GM12892 (cell line): ENCODE data around the gene SLC6A2.

Source experiments
- DNase-seq: peaks from one replicate; pipeline ENCODE4 v3.0.0; 2011; ENCODE audit not compliant: insufficient read length
- FAIRE-seq: peaks from 2 replicates; lab custom pipeline; 2011; peaks lifted over from hg19 to GRCh38; lab: Jason Lieb, UNC
- POLR2A ChIP-seq: IDR thresholded peaks from 2 replicates; pipeline ENCODE4 v1.6.1; 2011; ENCODE audit warnings: low read depth, low read length, control low read depth
- POLR2AphosphoS5 ChIP-seq: IDR thresholded peaks from 2 replicates; pipeline ENCODE4 v1.6.1; 2011; ENCODE audit warnings: low read depth, low read length, control low read depth
- TAF1 ChIP-seq: IDR thresholded peaks from 2 replicates; pipeline ENCODE4 v1.6.1; 2011; ENCODE audit warnings: low read depth, mild to moderate bottlenecking, control low read depth, low read length, borderline replicate concordance

SLC6A2 gene

DNA sequence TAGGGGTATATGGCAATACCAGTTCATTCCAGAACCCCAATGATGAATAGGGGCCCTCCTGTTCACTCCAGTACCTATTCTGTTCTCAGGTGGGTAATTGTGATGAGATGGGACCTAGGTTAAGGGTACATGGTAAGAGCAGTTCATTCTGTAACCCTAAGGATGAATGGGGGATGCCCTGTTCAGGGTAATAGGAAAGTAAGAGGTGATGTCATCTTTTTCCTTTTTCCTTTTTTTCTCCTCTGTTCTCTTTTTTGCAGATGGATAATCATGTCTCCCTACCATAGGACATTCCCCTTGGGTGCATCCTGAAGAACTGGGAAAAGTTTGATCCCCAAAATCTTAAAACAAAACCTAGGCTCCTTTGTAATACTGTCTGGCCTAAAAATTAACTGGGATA is 25.0 kb upstream of the SLC6A2 start:
- FAIRE-seq (no peak), DNase-seq (no peak)
- no peak for TF ChIP-seq POLR2A
- no peak for TF ChIP-seq TAF1
- no peak for TF ChIP-seq POLR2AphosphoS5

DNA sequence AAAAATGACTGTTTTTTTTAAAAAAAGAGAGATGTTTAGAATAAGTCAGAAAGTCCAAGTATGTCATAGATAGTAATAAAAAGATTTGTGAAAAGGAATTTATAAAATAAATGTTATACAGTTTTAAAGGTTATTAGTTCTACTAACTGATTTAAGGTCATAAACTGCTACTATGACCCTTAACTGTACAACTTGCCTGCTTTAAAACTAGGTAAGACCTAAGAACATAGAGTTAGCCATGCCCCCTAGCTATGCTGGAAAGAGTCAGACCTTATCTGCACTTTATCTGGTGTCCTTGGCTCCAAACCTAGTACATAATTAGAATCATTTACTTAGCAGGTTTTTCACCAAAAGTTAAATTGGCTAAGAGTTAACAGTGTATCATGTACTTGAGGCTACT is 23.5 kb upstream of the SLC6A2 start:
- DNase-seq = no peak
- FAIRE-seq = no peak
- no peak for TF ChIP-seq POLR2A
- TF ChIP-seq POLR2AphosphoS5 = no peak
- TF ChIP-seq TAF1 = no peak

DNA sequence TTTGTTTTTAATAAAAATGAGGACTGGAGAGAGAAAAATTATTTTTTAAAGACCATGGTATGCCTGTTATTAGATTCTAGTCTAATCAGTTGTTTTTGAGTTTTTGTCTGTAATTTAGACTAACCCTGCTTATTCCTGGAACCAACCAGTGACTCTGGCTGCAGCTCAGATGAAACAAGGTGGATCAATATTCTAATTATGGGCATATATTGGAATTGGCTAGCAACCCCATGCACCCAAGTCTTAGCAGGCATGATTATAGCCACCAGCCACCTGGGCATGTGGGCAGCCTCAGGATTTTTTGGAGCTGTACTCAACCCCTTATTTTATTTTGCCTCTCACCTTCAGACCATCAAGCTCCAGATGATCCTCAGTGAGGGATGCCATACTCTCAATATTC is 21.6 kb upstream of the SLC6A2 start:
- no peak for DNase-seq
- FAIRE-seq = no peak
- TF ChIP-seq POLR2A (no peak), TAF1 (no peak), POLR2AphosphoS5 (no peak)

DNA sequence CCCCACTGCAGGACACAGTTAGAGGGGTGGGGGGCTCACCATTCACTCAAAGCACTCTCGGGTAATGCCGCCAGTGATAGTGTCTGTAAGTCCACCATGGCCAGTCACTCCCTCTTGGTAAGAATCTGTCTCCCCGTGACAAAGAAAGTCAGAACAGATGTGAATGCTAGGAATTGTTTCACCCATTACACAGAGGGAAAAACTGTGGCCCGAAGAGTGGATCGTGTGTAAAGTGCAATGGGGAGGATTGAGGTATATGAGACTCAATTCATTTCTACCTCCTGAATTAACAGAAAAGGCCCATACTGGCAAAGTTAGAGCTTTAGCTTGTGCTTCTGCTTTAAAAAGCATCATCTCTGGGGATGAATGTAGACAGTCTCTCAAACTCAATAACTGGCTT is 17.5 kb upstream of the SLC6A2 start:
- DNase-seq = no peak
- no peak for TF ChIP-seq POLR2A
- no peak for TF ChIP-seq TAF1
- TF ChIP-seq POLR2AphosphoS5 = no peak
- FAIRE-seq = no peak

DNA sequence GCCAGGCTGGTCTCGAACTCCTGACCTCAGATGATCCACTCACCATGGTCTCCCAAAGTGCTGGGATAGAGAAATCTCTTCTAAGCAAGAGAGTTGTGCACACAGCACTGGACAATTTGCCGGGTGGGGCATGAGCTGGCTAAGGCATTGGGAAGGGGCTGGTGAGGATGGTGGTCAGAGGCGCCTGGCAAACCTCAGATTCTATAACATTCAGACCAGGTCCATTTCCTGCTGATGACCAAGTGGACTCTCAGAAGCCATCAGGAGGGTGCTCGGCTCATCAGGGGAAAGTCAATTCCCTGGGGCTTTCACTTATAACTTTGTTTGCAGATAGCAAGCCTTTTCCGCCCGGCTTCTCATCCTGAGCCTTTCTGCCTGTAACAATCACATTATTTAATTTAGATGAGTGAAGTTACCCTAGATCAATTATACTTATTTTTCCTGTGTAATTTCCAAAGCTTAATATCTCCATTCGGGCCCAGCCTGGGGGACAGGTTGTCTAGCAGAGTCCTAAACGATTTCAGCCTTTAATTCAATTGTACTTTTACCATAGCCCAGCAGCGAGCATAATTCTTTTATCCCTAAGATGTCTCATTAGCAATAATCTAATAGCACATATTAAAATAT is 15.0 kb upstream of the SLC6A2 start:
- TF ChIP-seq TAF1 (no peak), POLR2A (no peak), POLR2AphosphoS5 (no peak)
- FAIRE-seq (no peak), DNase-seq (no peak)

DNA sequence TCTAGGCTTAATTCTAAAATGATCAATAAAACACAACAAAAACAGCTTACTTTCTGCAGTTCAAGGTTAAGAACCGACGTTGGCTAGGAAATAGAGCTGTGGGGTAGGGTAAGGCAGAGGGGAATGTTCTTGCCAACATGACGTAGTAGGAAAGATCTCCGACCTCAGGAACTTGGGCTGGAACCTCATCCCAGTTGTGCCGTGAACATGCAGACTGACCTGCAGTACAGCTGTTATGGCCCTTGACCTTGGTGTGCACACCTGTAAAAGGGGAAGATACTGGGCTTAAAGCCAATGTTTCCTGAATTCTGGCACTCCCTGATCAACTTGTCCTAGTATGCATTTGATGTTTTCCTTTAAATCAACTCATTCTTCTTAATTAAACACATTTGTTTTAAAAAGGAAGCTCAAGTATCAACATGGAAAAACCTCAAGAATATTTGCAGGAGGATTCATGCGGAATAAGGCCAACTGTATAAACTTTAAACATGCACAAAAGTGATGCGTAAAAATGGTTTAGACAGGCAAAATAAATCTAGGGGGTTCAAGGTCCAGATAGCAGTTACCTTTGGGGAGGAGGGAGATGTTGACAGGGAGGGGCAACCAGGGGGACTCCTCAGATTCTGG is 14.2 kb upstream of the SLC6A2 start:
- TF ChIP-seq TAF1 = no peak
- TF ChIP-seq POLR2A = no peak
- TF ChIP-seq POLR2AphosphoS5 = no peak
- DNase-seq (no peak), FAIRE-seq (no peak)

DNA sequence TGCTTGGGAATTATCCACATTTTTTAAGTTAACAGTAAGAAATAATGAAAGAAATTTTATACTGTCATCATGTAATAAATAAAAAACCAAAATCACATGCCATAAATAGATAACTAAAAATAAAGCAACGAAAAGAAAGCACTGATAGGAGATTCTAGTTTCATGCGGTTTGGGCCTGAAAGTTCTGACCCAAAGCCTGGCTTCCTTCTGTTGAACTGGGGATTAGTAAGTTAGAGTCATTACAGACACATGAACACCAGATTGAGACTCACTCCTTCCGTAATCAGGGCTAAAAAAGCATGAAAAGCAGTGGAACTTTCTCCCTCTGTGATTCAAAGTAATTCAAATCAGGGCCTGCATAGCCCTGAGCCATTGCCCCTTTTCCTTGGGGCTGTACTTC is 13.2 kb upstream of the SLC6A2 start:
- TF ChIP-seq POLR2AphosphoS5 = no peak
- TF ChIP-seq TAF1 = no peak
- no peak for TF ChIP-seq POLR2A
- FAIRE-seq = no peak

DNA sequence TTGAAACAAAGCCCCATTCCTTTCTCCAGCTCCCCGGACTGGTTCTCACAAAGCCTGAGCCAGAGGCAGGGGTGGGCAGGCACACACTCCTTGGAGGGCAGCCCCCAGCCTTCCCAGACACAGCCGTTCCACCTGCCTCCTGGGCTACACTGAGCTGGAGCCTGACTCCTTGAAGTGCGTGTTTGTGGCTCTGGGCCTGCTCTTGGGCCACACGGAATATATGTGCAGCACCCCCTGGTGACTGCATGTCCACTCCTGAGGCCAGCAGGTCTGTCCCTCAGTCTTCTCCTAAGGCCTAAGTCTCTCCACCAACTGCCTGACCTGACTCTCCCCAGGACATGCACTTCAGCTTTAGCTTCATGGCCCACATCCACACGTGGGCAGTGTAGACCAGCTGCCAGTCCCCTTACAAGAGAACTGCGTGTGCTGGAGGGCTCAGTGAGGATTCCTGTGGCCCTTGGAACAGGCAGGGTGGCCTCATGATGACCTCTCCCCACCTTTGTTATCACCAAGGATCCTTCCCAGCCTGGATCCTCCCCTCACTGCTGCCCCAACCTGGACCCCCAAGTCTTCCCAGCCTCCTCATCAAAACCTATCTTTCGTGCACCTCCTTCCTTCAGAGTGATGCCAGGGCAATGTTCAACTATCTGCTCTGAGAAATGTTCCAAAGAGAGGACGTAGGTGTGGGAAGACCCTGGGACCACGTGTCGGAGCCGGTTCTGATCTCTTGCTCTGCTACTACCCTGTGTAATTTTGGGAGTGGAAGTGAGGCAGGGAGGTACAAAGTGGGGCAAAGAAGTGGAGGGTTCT is 12.4 kb upstream of the SLC6A2 start:
- DNase-seq = no peak
- FAIRE-seq = no peak
- no peak for TF ChIP-seq POLR2AphosphoS5
- TF ChIP-seq POLR2A = no peak
- TF ChIP-seq TAF1 = no peak

More for the DNA sequence above, 13.2 kb upstream of the SLC6A2 start:
- no peak for DNase-seq

DNA sequence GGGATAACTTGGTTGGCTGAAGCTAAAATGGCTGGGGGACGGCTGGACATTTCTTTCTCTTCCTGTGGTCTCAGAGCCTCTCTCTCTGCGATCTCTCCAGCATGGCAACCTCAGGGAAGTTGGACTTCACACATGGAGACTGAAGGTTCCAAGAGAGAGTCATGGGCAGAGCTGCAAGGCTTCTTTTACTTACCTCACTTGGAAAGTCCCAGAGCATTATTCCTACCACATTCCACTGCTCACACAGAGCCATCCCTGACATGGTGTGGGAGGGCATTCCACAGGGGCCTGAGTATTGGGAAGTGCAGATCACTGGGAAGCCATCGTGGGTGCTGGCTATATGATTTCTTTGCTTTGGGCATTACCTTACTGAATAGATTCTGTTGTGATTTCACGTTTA is 9.8 kb upstream of the SLC6A2 start:
- no peak for FAIRE-seq
- no peak for DNase-seq

DNA sequence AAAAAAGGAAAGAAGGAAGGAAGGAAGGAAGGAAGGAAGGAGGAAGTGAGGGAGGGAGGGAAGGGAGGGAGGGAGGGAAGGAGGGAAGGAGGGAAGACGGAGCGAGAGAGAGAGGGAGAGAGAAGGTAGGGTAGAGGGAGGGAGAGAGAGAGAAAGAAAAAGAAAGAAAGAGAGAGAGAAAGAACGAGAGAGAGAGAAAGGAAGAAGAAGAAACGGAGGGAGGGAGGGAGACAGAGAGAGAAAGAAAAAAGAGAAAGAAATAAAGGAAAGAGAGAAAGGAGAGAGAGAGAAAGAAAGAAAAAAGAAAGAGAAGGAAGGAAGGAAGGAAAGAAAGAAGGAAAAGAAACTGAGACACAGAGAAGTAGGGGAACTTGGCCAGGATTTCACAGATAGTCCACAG is 8.4 kb upstream of the SLC6A2 start:
- TF ChIP-seq POLR2A (no peak), POLR2AphosphoS5 (no peak), TAF1 (no peak)
- FAIRE-seq = no peak

More for the DNA sequence above, 9.8 kb upstream of the SLC6A2 start:
- TF ChIP-seq POLR2AphosphoS5 (no peak), TAF1 (no peak), POLR2A (no peak)

DNA sequence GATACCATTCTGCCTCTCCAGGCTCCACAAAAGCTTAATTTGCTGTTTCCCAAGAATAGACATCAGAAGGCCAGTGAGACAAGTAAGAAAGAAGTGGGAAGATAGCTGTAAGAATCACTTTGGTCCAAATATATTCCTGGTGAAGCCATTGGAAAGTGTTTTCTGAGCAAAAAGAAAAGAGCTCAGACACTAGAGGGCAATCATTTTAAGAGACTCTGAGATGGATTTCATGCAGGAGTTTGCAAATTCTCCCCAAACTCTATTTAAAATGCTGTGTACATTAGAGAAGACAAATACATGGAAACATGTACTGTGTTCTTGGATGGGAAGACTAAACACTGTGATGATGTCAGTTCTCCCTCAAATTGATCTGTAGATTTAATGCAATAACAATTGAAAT is 8.0 kb upstream of the SLC6A2 start:
- FAIRE-seq (no peak), DNase-seq (no peak)
- TF ChIP-seq POLR2A = no peak
- TF ChIP-seq TAF1 = no peak
- TF ChIP-seq POLR2AphosphoS5 = no peak

More for the DNA sequence above, 8.4 kb upstream of the SLC6A2 start:
- no peak for DNase-seq
